ENCODE results near the gene PIM3.

Gene PIM3

GRCh38 chr22:49962751-49963646, 2.4 kb downstream of the PIM3 start:
- no peak for TF ChIP-seq CTCF (IDR thresholded peaks at IDR 0.05; ENCODE audit: control extremely low read depth, extremely low read depth, low read depth, missing control alignments)
- POLR2A ChIA-PET = interaction anchor here (0.6 to 2.2 kb wide), 6 partner anchors 8 to 545 kb away, joined by 4 to 10 read pairs (median 6); partner anchors contain the start of gene LMF2
- DNase-seq (ENCODE audit: extremely low spot score) = no peak
- CTCF ChIA-PET = interaction anchor here (1.0 to 1.7 kb wide), 4 partner anchors 9 to 32 kb away, joined by 3 to 10 read pairs (median 4); no protein-coding TSS in a partner anchor

GRCh38 chr22:49963647-49964026, 3.1 kb downstream of the PIM3 start:
- no peak for DNase-seq (ENCODE audit: extremely low spot score)
- CTCF ChIA-PET = interaction anchor here (1.1 to 1.7 kb wide), 2 partner anchors 8 to 33 kb away, joined by 4 to 10 read pairs; no protein-coding TSS in a partner anchor
- TF ChIP-seq CTCF (IDR thresholded peaks at IDR 0.05; ENCODE audit: control extremely low read depth, extremely low read depth, low read depth, missing control alignments) = no peak
- POLR2A ChIA-PET = no interaction called here

GRCh38 chr22:49964136-49965090, 3.8 kb downstream of the PIM3 start:
- ChIA-PET POLR2A (no interaction called here), CTCF (no interaction called here)
- no peak for TF ChIP-seq CTCF (IDR thresholded peaks at IDR 0.05; ENCODE audit: control extremely low read depth, extremely low read depth, low read depth, missing control alignments)
- no peak for DNase-seq (ENCODE audit: extremely low spot score)

- no peak for DNase-seq (ENCODE audit: extremely low spot score)
- ChIA-PET CTCF (no interaction called here), POLR2A (no interaction called here)
- TF ChIP-seq CTCF (IDR thresholded peaks at IDR 0.05; ENCODE audit: control extremely low read depth, extremely low read depth, low read depth, missing control alignments) = no peak
Observed at GRCh38 chr22:49965091-49966040, 4.8 kb downstream of the PIM3 start.

- ChIA-PET POLR2A (interaction anchor here (0.8 kb wide), 1 partner anchor 35 kb away, joined by 3 read pairs; no protein-coding TSS in a partner anchor), CTCF (interaction anchor here (1.4 to 6.0 kb wide), 2 partner anchors 30 to 36 kb away, joined by 6 to 32 read pairs; no protein-coding TSS in a partner anchor)
- DNase-seq (ENCODE audit: extremely low spot score) = no peak
- no peak for TF ChIP-seq CTCF (IDR thresholded peaks at IDR 0.05; ENCODE audit: control extremely low read depth, extremely low read depth, low read depth, missing control alignments)
Observed at GRCh38 chr22:49966041-49966773, 5.6 kb downstream of the PIM3 start.
